NCI-H2227 (cell line): ENCODE data around the gene CCNY.

ENCODE experiments used
- DNase-seq: peaks from one replicate; lab custom pipeline; 2025; ENCODE audit not compliant: unreplicated experiment; lab: John Stamatoyannopoulos, UW

Gene CCNY

DNA sequence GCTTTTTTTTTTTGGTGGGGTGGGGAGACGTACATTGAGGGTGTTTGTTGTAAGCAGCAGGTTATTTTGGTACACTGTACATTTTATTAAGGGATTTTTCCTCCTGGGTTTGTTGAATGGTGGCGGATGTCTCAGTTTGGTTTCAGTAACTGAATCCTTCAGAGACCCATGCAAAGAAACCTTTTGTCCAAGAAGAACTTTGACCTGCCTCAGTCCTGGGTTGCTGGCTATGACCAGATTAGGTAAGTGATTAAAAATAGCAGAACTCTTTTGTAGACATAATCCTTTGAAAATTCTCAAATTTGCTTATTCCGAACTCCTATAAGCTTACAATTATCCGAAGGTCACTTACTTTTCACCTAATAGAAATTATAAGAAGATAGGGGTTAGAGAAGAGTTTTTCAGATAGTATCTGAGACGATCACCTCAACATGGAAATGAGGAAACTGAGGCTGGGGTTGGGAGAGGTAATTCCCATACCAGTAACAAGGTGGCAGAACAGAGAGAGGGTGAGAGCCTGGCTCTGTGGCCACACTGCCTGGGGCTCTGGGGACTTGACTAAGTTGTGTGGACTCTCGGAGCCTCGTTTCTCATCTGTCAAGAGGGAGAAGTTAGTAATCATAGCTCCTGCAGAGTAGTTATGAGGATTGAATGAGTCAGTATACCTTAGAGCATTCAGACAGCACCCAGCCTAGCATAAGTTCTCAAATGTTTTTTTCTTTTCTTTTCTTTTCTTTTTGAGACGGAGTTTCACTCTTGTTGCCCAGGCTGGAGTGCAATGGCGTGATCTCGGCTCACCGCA is 87.4 kb downstream of the CCNY start:
- no peak for DNase-seq

DNA sequence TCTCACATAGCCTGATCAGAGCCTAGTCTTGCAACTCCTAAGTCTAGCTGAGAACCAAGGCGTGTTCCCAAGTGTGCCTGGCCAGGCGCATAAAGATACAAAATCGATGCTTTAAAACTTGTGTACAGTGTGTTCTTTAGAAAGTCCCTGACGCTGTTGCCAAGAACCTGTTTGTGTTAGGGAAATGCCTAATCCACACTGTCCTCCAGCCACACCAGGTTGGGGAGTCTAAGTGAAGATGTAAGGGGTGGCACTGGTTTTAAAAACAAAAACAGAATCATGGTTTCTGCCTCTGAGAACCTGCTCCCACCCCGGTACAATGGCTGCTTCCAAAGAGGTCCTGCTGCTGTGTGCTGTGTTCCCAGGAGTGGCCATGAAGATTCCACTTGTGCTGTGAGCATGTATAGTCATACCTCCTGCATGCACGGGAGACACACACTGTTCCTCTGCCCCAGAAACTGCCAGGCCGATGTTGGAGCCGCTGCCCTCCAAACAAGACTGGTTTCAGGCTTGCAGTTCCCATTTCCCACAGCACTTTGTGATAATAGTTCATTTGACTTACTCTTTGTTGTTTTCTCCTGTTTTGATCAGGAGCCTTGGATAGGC is 88.5 kb downstream of the CCNY start:
- no peak for DNase-seq

DNA sequence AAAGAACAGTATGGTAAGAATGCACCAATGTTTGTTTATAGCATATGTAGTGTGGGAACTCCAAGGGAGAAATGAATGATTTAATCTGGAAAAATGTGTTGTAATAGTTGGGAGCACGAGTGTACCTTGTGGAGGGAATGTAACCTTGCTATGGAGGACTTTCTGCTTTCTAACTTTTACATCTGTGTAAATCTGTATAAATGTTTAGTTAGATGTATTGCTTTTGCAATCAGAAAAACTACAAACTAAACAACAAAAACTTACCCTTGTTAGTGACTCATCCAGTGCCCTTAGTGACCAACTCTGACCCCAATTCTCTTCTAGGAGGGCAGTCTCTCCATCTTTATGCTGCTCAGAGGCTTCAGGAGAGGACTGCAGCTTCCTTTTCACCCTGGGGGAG is 89.3 kb downstream of the CCNY start:
- DNase-seq, result no peak

DNA sequence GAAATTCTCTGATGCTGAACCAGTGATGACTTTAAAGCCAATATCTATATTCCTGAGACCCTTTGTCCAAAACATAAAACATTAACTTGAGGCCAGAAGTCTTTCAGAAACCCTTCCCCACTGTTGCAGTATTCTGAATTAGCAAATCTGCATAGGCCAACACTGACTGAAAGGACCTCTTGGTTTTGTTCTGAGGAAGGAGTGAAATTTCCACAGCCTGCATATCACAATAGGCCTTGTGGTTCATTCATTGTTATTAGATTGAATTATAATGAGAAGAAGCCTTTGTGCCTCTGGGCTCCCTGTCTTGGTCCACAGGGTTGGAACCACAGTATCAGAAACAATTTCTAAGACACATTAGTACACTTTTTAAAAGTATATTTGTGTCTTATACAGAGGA is 90.3 kb downstream of the CCNY start:
- DNase-seq, result no peak

DNA sequence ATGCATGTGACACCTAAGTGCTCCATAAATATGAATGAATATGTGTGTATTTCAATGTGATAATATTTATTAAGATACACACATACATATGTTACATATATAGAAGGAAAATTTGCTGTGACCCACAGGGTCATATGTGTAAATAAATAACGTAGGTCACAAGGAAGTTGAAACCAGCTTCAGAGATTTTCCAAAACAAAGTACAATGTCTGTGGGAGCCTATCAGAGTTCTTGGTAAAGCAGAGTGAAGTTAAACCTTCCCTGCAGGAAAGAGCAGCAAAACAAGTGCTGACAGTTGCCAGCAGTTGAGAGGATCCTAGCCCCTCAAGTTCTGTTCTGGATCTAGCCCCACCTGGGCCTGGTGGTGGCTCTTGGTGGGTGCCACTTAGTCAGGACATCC is 91.2 kb downstream of the CCNY start:
- no peak for DNase-seq

DNA sequence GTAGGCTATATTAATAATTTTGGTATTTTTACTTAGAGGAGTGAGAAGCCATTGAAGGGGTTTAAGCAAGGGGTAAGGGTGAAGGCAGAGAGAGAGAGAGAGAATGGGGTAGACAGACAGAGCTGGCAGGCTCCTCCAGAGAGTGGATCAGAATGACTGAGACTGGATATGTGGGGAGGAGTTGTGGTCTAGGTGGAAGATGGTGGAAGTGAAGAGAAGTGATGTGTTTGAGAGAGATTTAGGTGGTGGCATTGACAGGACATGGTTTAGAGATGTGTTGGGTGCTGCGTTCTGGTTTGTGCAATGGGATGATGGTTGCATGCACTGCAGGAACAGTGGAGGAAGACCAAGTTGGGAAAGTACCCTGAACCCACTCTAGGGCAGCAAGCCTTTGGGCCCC is 92.2 kb downstream of the CCNY start:
- DNase-seq, result no peak

DNA sequence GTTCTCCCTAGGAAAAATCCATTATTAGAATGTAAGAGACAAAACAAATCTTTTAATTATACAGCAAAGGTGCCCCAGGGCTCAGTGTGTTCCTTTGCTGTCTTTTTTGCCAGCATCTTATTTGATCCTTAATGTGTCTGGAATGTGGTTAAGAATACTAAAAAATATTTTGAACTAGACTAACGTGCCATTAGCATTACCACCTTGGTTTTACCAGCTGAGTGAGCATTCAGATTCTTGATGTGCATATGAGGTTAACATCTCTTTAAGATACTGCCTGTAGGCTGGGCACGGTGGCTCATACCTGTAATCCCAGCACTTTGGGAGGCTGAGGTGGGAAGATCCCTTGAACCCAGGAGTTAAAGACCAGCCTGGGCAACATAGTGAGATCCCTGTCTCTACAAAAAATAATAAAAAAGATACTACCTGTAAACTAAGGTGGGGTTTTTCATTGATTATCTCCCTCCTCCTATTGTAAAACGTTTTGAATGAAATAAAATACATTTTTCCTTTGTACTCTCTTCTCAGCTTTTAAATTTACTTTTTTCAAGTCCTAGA is 96.6 kb downstream of the CCNY start:
- DNase-seq, result no peak

DNA sequence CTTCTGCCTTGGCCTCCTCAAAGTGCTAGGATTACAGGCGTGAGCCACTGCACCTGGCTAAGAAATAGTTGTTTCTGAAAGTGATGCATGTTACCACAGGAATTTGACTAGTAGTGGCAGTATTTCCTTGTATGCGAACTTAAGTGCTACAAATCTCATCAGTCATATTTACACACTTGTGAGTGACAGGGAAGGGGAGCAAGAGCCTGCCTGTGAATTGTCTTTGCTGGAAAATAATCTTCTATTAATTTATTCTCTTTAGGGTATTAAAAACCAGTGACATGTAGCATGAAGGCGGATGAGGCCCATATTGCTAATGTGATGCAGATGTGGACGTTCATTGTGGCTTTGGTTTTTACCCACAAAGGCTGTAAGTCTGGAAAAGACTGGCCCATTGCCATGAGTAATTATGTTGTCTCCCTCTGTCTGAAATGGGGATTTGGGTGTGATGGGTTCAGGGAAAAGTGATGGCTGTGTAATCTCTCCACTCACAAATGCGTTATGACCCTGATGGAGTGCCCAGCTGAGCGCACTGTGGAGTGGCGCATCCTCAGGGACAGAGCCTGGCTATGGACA is 97.6 kb downstream of the CCNY start:
- peak; percentile 49 for DNase-seq

DNA sequence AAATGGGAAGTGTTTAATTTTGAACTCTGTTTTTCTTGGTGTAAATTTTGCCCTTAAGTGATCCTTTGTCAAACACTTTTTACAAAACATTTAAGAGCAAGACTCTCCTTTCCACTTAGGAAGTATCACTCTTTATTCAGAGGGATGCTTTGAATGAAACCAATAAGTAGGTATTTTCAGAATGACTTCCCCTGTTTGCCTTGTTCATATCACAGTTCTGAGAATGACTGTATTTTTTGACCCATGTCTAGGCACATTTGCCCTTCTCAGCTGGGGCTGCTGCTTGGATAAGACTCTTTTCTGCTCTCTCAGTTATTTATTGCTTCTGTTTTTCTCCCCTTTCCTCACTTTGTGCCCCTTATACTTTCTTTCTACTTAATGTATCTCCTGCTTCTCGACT is 98.2 kb downstream of the CCNY start:
- DNase-seq, result no peak

DNA sequence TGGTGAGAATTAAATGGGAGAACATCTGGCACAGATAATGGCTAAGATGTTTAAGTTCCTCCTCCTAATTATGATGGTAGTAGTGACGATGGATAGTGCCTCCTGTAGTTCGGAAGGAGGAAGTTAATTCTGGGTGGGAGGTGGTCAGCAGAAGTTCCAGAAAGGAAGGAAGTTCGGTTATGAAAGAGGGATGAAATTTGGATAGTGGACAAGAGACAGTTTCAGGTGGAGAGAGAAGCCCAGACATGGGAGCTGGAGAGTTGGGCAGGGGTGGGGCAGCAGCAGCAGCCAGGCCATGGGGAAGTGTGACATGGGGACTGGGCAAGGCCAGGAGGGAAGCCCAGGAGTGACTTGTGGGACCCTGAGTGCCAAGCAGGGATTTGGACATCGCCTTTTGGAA is 99.5 kb downstream of the CCNY start:
- DNase-seq, result no peak

DNA sequence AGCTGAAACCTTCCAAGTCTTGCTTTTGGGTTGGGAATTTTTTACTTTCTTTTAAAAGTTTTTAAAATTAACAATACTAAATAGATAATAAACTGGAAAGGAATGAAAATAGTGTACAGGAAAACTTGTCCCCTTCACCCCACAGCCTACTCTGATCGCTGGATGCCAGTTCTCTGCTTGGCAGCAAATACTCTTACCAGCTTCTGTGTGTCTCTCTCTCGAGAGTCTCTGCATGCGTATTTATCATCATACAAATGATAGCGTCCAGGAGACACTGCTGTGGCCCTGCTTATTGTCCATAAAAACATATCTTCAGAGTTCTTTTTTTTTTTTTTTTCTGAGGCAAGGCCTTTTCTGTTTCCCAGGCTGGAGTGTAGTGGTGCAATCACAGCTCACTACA is 101.5 kb downstream of the CCNY start:
- no peak for DNase-seq

DNA sequence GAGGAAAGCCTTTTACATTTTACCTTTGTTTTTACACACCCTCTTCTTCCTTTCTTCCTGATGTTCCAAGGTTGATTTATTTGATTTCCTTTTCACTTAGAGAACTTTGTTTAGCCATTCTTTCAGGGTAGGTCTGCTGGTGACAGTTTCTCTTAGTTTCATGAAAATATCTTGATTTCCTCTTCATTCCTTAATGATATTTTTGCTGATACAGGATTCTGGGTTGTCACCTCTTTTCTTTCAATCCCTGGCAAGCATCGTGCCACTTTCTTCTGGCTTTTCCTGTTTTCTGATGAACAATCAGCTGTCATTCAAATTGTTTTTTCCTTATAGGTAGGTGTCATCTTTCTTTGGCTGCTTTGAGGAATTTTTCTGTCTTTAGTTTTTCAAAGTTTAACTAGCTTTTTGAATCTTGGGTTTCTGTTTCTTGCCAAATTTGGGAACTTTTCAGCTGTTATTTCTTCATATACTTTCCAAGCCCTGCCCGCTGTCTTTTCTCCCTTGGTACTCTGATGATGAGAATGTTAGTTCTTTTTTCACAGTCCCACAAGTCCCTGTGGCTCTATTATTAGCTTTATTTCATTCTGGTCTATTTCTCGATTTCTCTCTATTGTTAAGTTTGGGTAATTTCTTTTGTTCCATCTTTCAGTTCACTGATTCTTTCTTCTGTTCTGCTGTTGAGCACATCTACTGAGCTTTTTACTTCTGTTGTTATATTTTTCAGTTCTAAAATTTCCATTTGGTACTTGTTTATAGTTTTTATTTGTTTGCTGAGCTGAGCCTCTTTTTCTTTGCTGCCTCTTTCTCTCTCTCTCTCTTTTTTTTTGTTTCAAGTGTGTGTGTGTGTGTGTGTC is 102.6 kb downstream of the CCNY start:
- DNase-seq, result no peak

DNA sequence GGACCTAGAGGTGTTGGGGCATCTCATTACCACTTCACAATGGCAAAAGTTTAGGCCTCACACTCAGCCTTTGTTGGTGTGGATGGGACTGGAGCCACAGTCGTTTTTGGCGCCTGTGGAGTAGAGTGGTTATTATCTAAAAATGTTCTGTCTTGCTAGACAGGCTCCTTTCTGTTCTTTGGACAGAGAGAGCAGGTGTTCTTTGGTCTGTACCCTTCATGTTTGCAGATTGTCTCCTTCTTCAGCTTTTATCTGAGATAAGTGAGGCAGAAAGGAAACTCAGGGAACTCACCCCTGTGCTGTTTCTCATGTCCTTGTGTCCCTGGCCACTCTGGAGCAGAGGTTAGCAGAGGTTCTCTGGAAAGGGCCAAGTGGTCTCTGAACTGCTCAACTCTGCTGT is 103.7 kb downstream of the CCNY start:
- DNase-seq, result no peak

DNA sequence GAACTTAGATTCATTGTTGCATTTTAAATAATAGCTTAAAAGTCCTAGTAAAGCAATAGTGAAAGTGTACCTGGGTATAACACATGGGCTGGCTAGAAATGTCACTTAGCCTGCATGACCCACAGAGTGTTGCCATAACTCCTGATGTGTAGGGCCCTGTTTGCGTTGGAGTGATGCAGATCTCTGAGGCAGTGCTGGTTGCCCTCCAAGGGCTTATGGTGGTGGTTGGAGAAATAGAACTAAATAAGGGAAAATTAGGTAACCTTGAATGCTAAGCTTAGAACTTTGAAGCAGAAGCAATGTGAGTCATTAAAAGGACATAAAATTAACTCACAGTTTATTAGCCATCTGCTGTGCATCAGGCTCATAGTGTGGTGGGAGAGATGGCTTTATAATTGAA is 105.7 kb downstream of the CCNY start:
- DNase-seq, result no peak

DNA sequence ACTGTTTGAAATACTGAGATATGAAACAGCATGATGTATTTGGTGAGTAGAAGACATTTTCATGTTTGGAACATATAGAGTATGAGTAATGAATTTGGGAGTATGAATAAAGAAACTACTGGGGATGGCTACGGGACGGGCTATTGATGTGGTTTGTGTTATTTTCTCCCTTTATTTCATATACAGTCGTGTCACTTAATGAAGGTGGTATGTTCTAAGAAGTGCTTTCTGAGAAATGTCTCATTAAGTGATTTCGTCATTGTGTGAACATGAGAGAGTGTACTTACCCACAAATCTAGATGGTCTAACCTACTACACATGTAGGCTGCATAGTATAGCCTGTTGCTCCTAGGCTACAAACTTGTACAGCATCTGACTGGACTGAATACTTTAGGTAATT is 106.3 kb downstream of the CCNY start:
- DNase-seq, result no peak

DNA sequence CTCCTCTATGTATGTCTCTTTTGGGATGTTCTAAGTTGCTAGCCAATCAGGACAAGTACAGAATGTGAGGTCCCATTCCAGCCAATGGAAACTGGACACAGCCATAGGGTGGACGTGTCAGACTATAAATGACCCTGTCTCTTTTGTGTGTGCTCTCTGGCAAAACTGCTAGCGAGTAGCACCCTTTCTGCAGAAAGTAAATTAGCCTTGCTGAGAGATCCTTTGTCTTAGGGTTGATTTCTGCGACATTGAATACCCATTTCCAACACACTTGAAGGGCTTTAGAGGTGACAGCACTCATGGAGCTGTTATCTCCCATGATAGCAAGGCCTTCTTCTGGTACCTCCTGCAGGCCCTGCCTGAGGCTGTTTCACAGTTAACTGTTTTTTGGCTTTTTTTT is 107.5 kb downstream of the CCNY start:
- DNase-seq, result no peak

DNA sequence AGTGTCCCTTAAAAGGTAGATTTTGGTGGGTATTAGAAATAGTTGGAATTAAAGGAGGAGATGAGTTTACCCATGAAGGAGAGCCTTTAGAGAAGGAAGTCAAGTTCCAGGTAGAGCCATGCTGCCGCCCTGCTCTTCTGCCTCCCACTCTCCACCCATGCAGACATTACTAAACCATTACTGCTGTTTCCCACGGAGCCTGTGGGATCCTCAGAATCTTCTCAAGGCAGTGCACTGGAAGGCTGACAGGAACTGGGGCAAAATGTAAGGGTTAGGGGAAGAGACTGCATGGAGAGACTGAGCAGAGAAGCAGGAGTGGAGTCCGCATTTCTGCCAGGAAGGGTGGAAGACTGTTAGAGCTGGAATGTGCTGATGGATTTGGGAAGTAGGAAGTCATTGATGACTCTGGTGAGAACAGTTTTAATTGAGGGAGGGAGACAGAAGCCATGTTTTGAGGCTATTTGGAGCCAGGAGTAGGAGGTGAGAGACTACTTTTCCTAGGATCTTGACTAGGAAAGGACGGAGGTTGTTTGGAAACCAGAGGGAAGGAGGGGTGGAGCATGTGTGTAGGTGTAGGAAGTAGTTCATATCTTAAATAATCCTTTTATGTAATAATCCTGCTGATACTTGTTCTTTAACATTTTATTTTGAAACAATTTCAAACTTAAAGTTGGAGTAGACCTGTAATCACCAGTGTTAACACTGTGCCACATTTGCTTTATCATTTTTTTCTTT is 109.0 kb downstream of the CCNY start:
- no peak for DNase-seq

DNA sequence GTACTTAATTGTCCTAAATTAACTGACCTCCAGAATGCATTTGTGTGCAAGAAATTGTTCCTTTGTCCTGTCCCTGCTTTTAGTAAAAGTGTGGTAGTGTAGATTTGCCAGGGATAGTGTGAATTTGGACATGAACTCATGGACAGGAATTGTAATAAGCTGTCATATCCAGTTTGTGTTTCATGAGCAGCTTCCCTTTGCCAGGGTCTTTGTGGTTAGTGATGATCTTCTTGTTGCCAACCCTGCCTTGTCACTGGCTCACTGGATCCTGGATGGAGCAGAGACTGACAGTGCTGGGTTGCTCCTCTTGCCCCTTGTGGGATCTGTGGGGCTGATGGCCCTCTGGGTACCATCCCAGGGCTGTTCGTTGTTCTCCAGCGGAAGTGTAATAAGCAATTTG is 110.1 kb downstream of the CCNY start:
- no peak for DNase-seq

DNA sequence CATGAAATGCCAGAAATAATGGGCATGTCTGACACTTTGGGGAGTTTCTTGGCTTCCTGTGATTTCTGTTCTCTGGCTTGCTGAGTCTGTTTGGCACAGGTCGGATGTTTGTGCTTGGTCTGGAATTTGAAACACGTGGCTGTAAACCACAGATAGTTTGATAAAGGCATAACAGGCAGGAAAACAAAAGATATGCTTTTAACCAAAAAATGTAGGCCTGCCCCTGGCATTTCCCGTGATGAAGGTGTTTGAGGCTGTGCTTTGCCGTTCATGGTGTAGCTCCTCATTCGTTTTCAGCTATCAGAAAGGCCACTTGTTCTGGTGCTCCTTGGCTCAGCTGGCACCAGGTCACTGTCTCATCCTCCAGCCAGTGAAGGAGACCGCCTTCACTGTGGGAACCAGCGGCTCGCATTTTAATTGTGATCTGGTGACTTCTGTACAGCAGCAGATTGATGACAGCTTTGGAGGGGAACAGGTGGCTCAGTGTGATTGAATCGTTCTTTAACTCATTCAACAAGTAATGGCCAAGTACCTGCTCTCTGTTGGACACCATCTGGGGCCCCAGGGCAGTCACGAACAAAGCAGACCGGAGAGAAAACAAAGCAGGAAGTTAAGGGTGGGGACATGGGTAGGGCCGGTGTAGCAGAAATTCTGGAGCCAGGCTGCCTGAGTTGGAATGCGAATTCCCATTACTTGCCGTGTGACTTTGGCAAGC is 111.5 kb downstream of the CCNY start:
- DNase-seq, result peak; percentile 28
